ENCODE measurements around the gene USP48. TPM values are rescaled to one million over a fixed set of nuclear protein-coding genes. Genes with fewer than 3 reads are reported as not detected.

The USP48 gene
- total and polyA plus RNA-seq, 2 of the 4 experiments (the other 2 are of a cell fraction), result 24.7 to 25.0 TPM

DNA sequence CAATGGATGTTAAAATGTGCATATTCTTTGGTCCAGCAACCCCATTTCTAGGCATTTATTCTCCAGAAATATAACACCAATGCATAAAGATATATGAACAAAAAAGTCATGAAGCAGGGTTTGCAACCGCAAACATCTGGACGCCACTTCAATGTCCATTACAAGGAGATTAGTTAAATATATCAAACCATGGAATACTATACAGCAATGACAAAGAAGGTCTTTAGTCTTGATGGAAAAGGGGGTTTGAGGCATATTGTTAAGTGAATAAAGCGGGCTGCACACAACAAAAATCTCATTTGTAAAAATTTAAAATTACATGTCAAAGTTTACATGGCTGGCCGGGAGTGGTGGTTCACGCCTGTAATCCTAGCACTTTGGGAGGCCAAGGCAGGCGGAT, 145.4 kb downstream of the USP48 start:
- Histone ChIP-seq H3K27me3 (ENCODE audit: control insufficient read depth, insufficient read depth, low read length) (peaks cover 42% of the 10 kb centered on the region), H3K14ac (replicated peaks; ENCODE audit: low read depth, low read length) (no peak overlapping the region), H2BK15ac (ENCODE audit: low read depth, low read length) (no peak overlapping the region), H2BK20ac (ENCODE audit: low read depth, low read length) (no peak overlapping the region), H2AFZ (replicated peaks; ENCODE audit: low read length, poor library complexity) (no peak overlapping the region), H3K23ac (ENCODE audit: low read depth, low read length) (no peak overlapping the region), H3K4me2 (ENCODE audit: low read depth, low read length) (no peak overlapping the region), H3K9me1 (ENCODE audit: insufficient read depth, low read length) (peaks cover 8% of the 10 kb centered on the region; the same call in 1 of the 2 replicates), H3K79me1 (ENCODE audit: low read depth in 1 of 2, low read length in 2 of 2) (no peaks in the 10 kb centered on the region), H3K27ac (ENCODE audit: insufficient read depth, low read length) (no peak overlapping the region), H4K91ac (ENCODE audit: insufficient read depth, low read depth, low read length) (no peak overlapping the region), H2BK120ac (ENCODE audit: low read depth, low read length) (no peak overlapping the region), H3K4me3 (ENCODE audit: insufficient read depth, low read depth, low read length) (no peak overlapping the region), H2BK5ac (ENCODE audit: low read depth, low read length, poor library complexity, severe bottlenecking) (no peak overlapping the region), H4K8ac (ENCODE audit: low read depth in 2 of 2, low read length in 2 of 2) (no peak overlapping the region), H3K9ac (ENCODE audit: low read depth, low read length) (no peak overlapping the region), H3K9me3 (ENCODE audit: control insufficient read depth, insufficient read depth, low read length) (no peaks in the 10 kb centered on the region), H3K18ac (ENCODE audit: low read depth, low read length) (no peak overlapping the region), H2AK5ac (ENCODE audit: low read depth, low read length) (no peak overlapping the region), H3K4ac (ENCODE audit: low read depth, low read length) (no peak overlapping the region), H2AK9ac (replicated peaks; ENCODE audit: low read depth, low read length, poor library complexity) (no peak overlapping the region), H3K56ac (ENCODE audit: extremely low read depth, insufficient read depth, low read length) (no peak overlapping the region), H3K4me1 (ENCODE audit: control insufficient read depth, insufficient read depth, low read length) (peaks cover 5% of the 10 kb centered on the region; the same call in 1 of the 2 replicates), H3K36me3 (ENCODE audit: control insufficient read depth, insufficient read depth, low read length) (no peaks in the 10 kb centered on the region), H4K20me1 (ENCODE audit: insufficient read depth, low read length) (0 out of 2 replicates have a peak, but pooled peaks cover 5% of the 10 kb centered on the region), H4K5ac (ENCODE audit: low read depth, low read length) (no peak overlapping the region)
- in situ Hi-C loops (cut with MboI; ENCODE audit: low sequenced_read_pairs), result no loop called here
- ATAC-seq (ENCODE audit: low read depth), result no peak
- ChIA-PET CTCF (no interaction called here), POLR2A (ENCODE audit: unreplicated experiment) (no interaction called here)
- no CpG with 5 or more reads among the region's 6 CpGs for WGBS, 2 experiments (ENCODE audit: extremely low coverage in 2 of 2, insufficient read length in 1 of 2)
- intact Hi-C loops (cut with micrococcal nuclease), result no loop called here
- TF ChIP-seq CHD1 (IDR thresholded peaks at IDR 0.05; ENCODE audit: low read depth, low read length), result no peak
- dilution Hi-C loops (cut with HindIII; ENCODE audit: low sequenced_read_pairs, unreplicated experiment), result no loop called here
- no peak for DNase-seq
- no TSS peak for BruUV-seq (replicated peaks)

Measured in IMR-90 (cell line).